Measurements from ENCODE around the gene PDZRN3.
A peak's percentile ranks its signal among the peaks of the same experiment; 100 is the strongest.

Gene PDZRN3

GRCh38 chr3:73448041-73448440 lies 176.7 kb downstream of the PDZRN3 start:
- no peak for DNase-seq

GRCh38 chr3:73447111-73447510 lies 177.6 kb downstream of the PDZRN3 start:
- no peak for DNase-seq

DNA sequence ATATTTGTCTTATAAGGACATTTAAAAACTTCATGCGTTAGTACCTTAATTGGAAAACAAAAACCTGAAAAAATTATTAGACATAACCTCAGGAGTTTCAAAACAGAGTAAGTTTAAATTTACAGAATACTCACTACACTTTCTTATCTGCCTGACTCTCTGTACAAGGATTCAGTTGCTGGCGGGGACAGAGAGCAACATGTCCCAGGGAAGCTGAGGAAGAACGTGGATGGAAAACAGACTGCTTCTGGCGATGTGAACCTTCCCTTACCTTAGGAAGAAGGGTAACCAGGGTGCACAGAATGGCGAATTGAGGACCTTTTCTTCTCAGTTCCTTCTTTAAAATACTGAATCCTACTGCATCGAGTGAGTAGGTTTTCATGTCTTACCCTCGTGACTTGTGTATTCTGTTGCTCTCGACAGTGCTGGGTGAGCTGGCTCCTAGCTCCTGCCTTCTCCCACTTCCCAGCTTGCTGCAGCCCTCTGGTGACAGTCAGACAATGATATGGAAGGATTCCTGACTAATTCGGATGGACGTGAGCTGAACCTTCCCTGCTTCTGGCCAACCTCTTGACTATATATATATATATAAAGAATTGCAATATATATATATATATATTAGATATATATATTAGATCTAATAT lies 178.2 kb downstream of the PDZRN3 start:
- DNase-seq: no peak

GRCh38 chr3:73442886-73443285 lies 181.9 kb downstream of the PDZRN3 start:
- DNase-seq: no peak

DNA sequence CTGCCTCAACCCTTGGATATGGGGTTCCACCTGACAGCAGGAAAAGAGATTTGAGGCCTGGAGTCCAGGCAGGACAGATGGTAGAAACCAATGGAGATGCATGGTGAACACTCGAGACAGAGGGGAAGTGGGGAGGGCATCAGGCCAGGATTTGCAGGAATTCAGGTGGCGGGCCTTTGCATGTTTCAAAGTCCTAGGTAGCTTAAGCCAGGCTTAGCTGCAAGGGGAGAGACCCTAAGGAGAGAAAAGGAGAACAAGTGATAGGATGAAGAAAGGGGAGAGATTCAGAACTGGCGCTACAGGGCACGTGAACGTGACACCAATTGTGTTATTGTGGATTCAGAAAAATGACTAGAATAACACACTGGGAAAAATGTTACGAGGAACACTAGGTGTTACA lies 182.6 kb downstream of the PDZRN3 start:
- DNase-seq: no peak

DNA sequence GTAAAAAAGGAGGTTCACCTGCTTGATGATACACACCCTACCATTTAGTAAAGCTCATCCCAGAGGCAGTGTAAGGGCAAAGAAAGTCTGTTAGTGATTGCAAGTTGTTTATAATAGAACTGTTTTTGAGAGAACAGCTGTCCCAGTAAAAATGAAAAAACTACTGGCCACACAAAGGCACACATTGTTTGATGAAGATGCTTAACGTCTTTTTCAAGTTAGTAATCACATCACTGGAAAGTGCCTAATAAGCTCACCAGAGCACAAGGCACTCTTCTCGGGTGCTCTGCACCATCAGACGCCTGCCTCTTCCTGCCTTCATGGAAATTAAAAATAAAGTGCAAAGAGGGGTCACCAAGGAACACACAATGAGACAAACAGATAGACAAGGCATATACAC lies 186.9 kb downstream of the PDZRN3 start:
- no peak for DNase-seq

DNA sequence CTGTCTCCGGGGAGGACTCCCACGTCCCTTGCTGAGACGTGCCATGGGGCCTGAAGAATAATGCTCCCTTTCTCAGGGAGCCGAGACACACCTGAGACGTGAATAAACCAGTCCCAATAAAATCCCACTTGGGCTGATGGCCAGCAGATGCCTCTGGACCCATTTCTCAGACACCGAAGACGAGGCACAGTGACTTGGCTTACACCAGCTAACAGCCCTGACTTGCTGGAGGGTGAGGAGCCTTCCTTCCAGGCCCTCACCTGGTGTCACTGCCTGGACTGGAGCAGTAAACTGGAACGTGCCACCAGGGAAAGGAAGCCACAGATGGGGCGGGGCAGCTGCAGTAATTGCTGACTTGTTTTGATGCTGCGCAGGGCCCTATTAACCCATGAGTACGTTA lies 189.7 kb downstream of the PDZRN3 start:
- no peak for DNase-seq

- no peak for DNase-seq
Measured at GRCh38 chr3:73433687-73434086, 191.1 kb downstream of the PDZRN3 start.

DNA sequence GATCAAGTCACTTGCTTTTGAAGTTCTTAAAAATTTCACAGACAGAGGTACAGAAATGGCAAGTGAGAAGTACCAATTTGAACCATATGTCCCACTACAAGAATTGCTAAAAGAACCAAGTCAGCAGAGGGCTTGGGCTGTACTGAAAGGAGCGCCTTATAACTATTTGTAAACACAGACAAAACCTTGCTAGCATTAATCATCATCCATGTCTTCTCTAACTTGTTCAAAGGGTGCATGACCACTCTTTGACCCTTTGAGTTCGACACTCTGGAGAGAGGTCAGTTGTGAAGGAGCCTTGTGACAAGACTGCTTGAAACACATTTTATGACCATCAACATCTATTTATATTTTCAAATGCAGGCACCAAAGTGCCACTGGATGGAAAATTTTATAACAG lies 191.7 kb downstream of the PDZRN3 start:
- DNase-seq: no peak

DNA sequence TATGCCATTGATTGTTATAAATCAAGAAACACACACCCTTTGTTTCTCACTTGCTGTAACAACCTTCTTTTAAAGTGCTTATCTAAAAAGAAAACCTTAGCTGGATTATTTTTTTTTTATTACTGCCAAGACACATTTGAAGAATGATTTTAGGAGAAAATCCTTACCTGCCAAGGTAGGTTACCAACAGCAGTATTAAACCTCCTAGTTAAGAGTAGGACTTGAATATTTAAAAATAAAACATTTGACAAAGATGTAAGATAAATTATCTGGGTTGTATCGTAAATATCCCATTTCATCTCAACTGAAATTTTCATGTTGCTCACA lies 192.1 kb downstream of the PDZRN3 start:
- no peak for DNase-seq

DNA sequence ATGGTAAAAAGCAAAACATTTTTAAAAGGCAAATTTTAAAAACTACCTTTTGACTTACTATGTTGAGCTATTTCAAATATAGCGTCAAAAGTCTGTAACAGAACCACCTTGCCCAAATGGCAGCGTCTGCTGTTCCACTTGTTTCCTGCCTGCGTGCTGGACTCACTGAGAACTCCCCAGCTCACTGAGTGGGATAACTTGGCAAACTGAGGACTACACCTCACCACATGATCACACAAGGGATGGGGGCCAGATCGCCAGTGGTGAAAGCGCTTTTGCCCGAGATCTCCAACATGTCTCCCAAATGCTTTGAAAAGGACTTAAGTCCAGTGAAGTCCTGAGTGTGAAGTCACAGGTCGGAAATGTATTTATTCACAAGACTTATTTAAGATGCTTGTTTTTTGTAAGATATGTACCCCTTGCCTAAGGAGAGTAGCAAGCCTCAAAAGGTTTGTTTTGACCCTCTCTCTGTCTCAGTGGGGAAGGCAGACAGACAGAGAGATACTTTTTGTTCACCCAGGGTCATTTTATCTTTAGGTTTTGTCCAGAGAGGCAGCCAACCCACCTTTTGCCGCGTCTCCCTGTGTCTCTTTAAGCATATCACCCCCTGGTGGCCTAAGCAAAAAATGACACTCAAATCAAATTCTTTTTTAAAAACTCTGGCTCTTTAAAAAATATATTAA lies 192.6 kb downstream of the PDZRN3 start:
- DNase-seq: peak in 1 of 2 donors; percentile 6

DNA sequence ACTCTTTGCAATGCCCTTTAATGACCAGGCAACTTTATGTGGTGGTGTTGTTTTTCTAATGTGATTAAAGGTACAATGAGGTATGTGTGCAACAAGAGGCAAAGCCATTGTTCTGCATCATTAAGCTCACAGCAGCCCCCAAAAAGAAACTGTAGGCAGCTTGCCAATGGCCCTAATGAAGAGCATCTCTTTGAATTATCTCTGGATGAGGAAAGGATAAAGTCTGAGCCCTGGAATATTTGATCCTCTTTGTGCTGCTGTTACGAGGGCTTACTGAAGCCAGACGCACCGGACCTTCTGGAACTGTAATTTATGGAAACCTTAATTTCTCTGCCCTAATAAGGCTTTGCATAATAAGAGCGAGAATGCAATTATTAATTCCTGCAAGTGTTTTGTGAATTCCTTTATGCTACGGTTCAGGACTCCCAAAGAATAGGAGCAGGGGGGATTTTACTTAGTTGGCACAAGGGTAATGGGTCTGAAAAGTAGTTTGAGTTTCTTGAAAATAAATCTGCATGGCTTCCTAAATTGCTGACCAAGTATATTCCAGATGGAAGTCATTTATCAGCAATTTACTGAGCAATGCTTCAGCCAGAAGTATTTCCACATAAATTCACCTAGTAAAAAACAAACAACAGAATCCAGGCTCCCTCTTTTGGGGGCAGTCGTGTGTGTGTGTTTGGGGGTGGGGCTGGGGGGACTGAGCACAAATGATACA lies 193.4 kb downstream of the PDZRN3 start:
- no peak for DNase-seq

- no peak for DNase-seq
Measured at GRCh38 chr3:73427048-73427706, 197.6 kb downstream of the PDZRN3 start.

DNA sequence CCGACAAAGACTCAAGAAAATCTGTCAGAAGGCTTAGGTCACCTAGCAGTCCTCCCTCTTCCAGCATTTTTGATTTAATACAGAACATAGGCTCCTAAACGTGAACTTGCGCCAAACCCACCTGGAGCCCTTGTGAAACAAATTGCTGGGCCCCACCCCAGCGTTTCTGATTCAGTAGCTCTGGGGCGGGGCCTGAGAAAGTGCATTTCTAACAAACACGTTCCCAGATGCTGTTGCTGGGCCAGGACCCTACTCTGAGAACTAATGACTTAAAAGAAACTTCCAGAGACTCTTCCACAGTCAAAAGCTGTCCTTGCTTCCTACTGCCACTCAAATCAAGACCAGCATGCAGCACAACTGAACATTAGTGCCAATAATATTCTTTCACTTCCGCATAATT lies 198.1 kb downstream of the PDZRN3 start:
- DNase-seq: no peak

DNA sequence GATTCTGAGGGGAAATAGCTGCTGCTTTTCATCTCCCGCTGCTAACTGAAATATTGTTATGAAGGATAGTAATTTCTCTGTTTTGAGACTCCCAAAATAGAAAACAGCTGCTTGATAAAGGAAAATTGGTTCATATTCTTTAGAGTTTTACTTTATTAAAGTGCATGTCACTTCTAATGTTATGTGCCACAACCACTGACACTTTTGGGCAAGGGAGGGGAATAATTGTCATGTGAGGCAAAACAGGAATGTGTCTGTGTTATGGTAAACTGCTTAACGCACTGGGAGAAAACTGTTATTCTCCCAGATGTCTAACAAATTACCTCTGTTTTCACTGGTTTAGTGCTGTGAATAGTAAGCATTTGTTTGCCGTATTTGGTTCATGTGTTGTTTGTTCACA lies 201.6 kb downstream of the PDZRN3 start:
- no peak for DNase-seq

DNA sequence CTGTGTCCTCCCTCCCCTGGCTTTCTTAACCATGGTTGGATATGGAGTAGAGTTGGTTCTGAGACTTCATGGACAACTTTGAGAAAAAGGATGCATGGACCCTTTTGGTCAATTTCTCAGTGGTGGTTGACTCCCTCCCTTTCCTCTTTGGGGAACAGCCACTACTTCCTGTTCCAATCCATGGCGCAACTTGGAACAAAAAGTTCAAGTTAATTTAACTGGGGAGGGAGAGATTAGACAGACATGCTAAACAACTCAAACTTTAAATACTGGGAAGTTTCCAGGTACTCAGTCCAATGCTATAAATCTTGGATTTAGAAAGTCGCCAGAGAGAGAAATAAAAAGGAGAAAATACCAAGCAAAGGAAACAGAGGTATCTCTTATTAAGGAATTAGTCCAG lies 202.2 kb downstream of the PDZRN3 start:
- no peak for DNase-seq

DNA sequence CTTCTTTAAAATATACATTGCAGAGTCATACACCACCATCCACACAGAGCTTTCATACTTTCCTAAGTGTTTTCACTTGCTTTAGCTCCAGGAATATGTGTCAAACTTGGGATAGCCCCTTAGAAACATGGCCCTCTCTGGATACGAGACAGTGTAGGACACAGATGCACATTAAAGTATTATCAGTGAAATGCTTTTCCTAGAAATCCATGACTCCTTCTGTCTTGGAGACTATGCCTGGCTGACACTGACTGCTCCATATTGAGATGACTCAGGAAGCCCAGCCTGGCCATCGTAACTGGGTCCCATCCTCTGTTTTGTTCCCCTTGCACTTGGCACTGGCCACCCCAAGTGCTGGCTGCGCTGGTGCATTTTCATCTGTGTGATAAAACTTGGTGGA lies 204.8 kb downstream of the PDZRN3 start:
- DNase-seq: no peak

DNA sequence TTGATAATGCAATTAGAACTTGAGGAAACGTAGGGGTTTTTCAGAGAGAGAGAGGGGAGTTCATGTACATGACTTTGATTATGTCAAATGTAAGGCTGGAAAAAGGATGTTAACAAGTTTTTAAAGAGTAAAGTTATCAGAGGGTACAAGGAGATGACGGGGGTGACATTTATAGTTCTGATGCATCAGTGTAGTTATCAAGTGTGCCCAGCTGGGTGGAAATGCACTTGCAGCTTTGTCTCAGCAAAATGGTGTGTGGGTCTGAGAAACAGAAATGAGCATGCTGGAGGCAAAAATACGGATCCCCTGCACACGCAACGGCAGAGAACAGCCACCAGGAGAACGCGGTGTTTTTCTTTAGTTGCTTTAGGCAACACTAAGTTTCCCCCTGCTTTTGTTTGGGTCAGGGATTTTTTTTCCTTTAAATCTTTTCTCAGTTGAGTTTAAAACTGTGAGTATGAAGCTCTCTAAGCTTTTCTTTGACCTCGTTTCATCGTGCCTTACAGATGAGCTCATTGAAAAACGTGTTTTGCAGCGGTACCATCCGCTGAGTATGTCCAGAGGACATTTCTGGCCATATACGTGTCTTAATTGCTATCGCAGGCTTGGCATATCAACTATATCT lies 205.4 kb downstream of the PDZRN3 start:
- DNase-seq: no peak

DNA sequence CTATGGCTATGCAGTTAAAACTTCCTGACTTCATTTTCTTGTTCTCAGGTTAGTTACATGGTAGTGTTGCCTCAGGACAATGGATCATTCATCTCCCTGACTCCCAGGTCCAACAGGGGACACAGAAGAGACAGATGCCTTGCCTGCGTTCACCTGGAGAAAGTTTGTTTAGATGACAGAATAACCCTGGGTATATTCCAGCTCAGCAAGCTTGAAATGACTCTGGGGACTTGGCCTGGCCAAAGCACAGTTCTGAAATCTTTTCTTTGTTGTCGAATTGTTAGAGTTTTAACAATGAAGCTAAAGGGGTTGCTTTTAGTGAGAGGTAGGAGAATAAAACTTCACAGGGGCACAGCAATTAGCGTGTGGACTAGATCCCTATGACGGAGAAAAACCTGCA lies 206.1 kb downstream of the PDZRN3 start:
- DNase-seq: no peak

GRCh38 chr3:73415118-73415517 lies 209.6 kb downstream of the PDZRN3 start:
- no peak for DNase-seq

GRCh38 chr3:73413619-73414018 lies 211.1 kb downstream of the PDZRN3 start:
- no peak for DNase-seq

GRCh38 chr3:73411993-73412392 lies 212.7 kb downstream of the PDZRN3 start:
- DNase-seq: no peak

DNA sequence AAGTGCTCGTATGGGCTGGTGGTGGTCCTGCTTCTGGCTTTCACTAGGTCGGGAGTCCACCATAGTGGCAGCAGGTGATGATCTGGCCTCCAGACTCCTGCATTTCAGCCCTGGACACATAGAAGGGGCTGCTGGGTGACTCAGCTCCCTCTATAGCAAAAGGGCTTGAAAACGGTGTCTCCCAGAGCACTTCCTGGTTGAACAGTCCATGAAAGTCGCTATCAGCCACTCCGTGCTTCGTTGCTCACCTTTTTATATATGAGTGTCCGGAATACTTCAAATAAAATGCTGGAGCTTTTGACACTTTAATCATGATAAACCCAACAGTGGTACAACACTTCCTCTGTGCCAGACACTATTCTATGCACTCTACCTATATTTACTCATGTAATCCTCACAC lies 213.2 kb downstream of the PDZRN3 start:
- no peak for DNase-seq

Measured in CD4-positive, alpha-beta T cell treated with Interleukin-4 for 1 hour (primary cell).